SIG-M5 (cell line): ENCODE data around the gene TAS2R8.
"Not testable (repeated sequence)": the region's sequence is repeated elsewhere in the genome, so short reads cannot be mapped to it uniquely, and the experiment has no call there.

Experiments
- DNase-seq: peaks from one replicate; lab custom pipeline; 2025; lab: John Stamatoyannopoulos, UW

The TAS2R8 gene

GRCh38 chr12:10807186-10807585 is at the start of gene TAS2R8:
TAS2R8 (minus strand) TSS chr12:10807286; CDS start chr12:10806980, 306 bp downstream.
- no peak for DNase-seq

GRCh38 chr12:10855807-10856206 is 48.7 kb upstream of the TAS2R8 start:
- DNase-seq = no peak

GRCh38 chr12:10853776-10854175 is 46.7 kb upstream of the TAS2R8 start:
- no peak for DNase-seq

- no peak for DNase-seq
Observed at GRCh38 chr12:10851243-10851858, 44.3 kb upstream of the TAS2R8 start.

- no peak for DNase-seq
Observed at GRCh38 chr12:10849425-10849878, 42.4 kb upstream of the TAS2R8 start, which contains the start of gene PRR4. PRR4 (minus strand) TSS chr12:10849475; CDS start chr12:10849437, 38 bp downstream.

- no peak for DNase-seq
Observed at GRCh38 chr12:10847744-10848143, 40.7 kb upstream of the TAS2R8 start.

- DNase-seq = no peak
Observed at GRCh38 chr12:10842862-10843261, 35.8 kb upstream of the TAS2R8 start.

- no peak for DNase-seq
Observed at GRCh38 chr12:10838461-10838860, 31.4 kb upstream of the TAS2R8 start.

- no peak for DNase-seq
Observed at GRCh38 chr12:10829994-10830393, 22.9 kb upstream of the TAS2R8 start.

- no peak for DNase-seq
Observed at GRCh38 chr12:10826258-10826657, 19.2 kb upstream of the TAS2R8 start, which contains the start of gene TAS2R10. TAS2R10 (minus strand) TSS chr12:10826358; CDS start chr12:10826269, 89 bp downstream.

GRCh38 chr12:10824957-10825356 is 17.9 kb upstream of the TAS2R8 start:
- DNase-seq = no peak

- no peak for DNase-seq
Observed at GRCh38 chr12:10811883-10812536, 4.9 kb upstream of the TAS2R8 start.

- DNase-seq = no peak
Observed at GRCh38 chr12:10810068-10810467, 3.0 kb upstream of the TAS2R8 start, which contains the start of gene TAS2R9. TAS2R9 (minus strand) TSS chr12:10810168; CDS start chr12:10810075, 93 bp downstream.

GRCh38 chr12:10802587-10802986 is 4.5 kb downstream of the TAS2R8 start, which contains the start of gene TAS2R7:
TAS2R7 (minus strand) TSS chr12:10802627; CDS start chr12:10802570, 57 bp downstream.
- no peak for DNase-seq

GRCh38 chr12:10801741-10802140 is 5.3 kb downstream of the TAS2R8 start:
- no peak for DNase-seq

GRCh38 chr12:10794222-10794621 is 12.9 kb downstream of the TAS2R8 start:
- DNase-seq = no peak

- DNase-seq = not testable (repeated sequence)
Observed at GRCh38 chr12:10791769-10792168, 15.3 kb downstream of the TAS2R8 start.

- DNase-seq = no peak
Observed at GRCh38 chr12:10783252-10783651, 23.8 kb downstream of the TAS2R8 start.

GRCh38 chr12:10779103-10779502 is 28.0 kb downstream of the TAS2R8 start:
- DNase-seq = no peak

- no peak for DNase-seq
Observed at GRCh38 chr12:10771132-10771733, 35.9 kb downstream of the TAS2R8 start.

GRCh38 chr12:10759657-10760056 is 47.4 kb downstream of the TAS2R8 start:
- no peak for DNase-seq

- DNase-seq = no peak
Observed at GRCh38 chr12:10756194-10756593, 50.9 kb downstream of the TAS2R8 start.
